Suprapubic skin (tissue), 4 donors: Measurements from ENCODE around the gene DDX10. TPM values are rescaled to one million over a fixed set of nuclear protein-coding genes. Genes with fewer than 3 reads are reported as not detected.
"Not testable (repeated sequence)": the region's sequence is repeated elsewhere in the genome, so short reads cannot be mapped to it uniquely, and the experiment has no call there.

ENCODE experiments used
- DNase-seq, 2 donors: peaks; one replicate each; pipeline ENCODE4 v3.0.0-alpha.2; 2019; ENCODE audit warnings: low spot score in 2 of 2
- H3K27ac ChIP-seq: fragments of 200-600 bp; sonication (generic); one replicate; pipeline ENCODE4 v1.5.1; 2019
- H3K27me3 ChIP-seq: fragments of 200-600 bp; sonication (generic); one replicate; pipeline ENCODE4 v1.5.1; 2019
- H3K36me3 ChIP-seq: fragments of 200-600 bp; sonication (generic); one replicate; pipeline ENCODE4 v1.5.1; 2019
- H3K4me1 ChIP-seq: fragments of 200-600 bp; sonication (generic); one replicate; pipeline ENCODE4 v1.5.1; 2019
- H3K4me3 ChIP-seq: fragments of 200-600 bp; sonication (generic); one replicate; pipeline ENCODE4 v1.5.1; 2019; ENCODE audit warnings: mild to moderate bottlenecking
- H3K9me3 ChIP-seq: fragments of 200-600 bp; sonication (generic); one replicate; pipeline ENCODE4 v1.5.1; 2019
- EP300 ChIP-seq: sonication (generic); formaldehyde crosslinking; IDR thresholded peaks from one replicate; pipeline ENCODE4 v1.6.1; 2017; ENCODE audit warnings: antibody characterized with exemption
- POLR2A ChIP-seq, 2 donors: fragments of 450-650 bp; IDR thresholded peaks; one replicate each; pipeline ENCODE4 v1.6.1; 2017; ENCODE audit warnings: antibody characterized with exemption in 2 of 2, mild to moderate bottlenecking in 2 of 2, moderate library complexity in 2 of 2
- POLR2AphosphoS5 ChIP-seq, 3 donors: sonication (generic); formaldehyde crosslinking; IDR thresholded peaks; one replicate each; pipeline ENCODE4 v1.6.1; 2017; ENCODE audit warnings: antibody characterized with exemption in 3 of 3
- WGBS: methylation state at CpG from one replicate; pipeline ENCODE4 v1.1.5; 2018; 5-methylcytosine and 5-hydroxymethylcytosine counted together
- total RNA-seq, 4 donors: library from RNA; depleted of rRNA; stranded (reverse); fragments of >200 nt; gene quantifications; one replicate each; pipeline ENCODE4 v1.1.0, GENCODE V29; 2016
- TF ChIP-seq, protein P1 (sequence below), 2 donors: fragments of 200-600 bp in 1 of 2; fragments of 450-650 bp in 1 of 2; sonication (generic) in 1 of 2; IDR thresholded peaks; one replicate each; pipeline ENCODE4 v1.5.1; 2016 to 2019; ENCODE audit warnings: antibody characterized with exemption in 2 of 2, mild to moderate bottlenecking in 1 of 2, moderate library complexity in 1 of 2

The DDX10 gene
- total RNA-seq, 4 donors from 2014 or later, result 21.9 to 30.7 (median 27.2) TPM

DNA sequence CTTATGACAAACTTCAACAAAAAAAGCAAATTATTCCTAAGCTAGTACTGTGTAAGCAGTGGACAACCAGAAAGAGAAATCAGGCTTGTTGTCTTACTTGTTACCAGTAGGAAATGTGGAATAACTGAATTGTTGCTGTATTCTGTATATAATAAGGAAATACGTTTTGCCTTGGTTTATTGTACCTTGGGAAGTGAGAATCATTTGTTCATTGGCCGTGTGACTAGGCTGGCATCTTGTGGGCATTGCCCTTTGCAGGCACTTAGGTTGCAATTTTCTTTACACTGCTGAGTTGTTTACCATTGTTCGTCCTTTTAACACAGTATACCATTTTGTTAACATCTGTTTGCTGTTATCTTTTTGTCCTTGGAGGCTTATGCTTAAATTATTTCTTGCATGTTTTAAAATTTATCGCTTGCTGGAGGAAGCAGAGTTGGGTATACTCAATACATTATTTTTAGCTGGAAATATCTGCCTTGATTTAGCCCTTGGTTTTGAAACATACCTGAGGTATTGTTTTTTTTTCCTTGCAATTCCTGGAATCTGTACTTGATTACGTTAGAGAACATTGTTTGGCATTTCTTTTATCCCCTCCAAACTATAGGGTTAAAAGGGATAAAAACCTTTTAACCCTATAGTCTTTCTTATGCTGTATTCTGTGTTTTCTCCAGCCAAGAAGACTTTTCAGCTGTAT, 109.3 kb downstream of the DDX10 start:
- WGBS, result 70% methylated on average over 5 of the region's 5 CpGs
- Histone ChIP-seq H3K4me1 (peaks cover 4% of the 10 kb centered on the region), H3K4me3 (no peak overlapping the region), H3K27me3 (no peaks in the 10 kb centered on the region), H3K9me3 (no peaks in the 10 kb centered on the region), H3K36me3 (no peaks in the 10 kb centered on the region), H3K27ac (no peak overlapping the region)
- no peak for TF ChIP-seq POLR2A (IDR thresholded peaks at IDR 0.05)
- DNase-seq, result no peak

- TF ChIP-seq POLR2AphosphoS5 (IDR thresholded peaks at IDR 0.05), result no peak
- TF ChIP-seq POLR2A (IDR thresholded peaks at IDR 0.05), result no peak
- TF ChIP-seq, protein P1, sequence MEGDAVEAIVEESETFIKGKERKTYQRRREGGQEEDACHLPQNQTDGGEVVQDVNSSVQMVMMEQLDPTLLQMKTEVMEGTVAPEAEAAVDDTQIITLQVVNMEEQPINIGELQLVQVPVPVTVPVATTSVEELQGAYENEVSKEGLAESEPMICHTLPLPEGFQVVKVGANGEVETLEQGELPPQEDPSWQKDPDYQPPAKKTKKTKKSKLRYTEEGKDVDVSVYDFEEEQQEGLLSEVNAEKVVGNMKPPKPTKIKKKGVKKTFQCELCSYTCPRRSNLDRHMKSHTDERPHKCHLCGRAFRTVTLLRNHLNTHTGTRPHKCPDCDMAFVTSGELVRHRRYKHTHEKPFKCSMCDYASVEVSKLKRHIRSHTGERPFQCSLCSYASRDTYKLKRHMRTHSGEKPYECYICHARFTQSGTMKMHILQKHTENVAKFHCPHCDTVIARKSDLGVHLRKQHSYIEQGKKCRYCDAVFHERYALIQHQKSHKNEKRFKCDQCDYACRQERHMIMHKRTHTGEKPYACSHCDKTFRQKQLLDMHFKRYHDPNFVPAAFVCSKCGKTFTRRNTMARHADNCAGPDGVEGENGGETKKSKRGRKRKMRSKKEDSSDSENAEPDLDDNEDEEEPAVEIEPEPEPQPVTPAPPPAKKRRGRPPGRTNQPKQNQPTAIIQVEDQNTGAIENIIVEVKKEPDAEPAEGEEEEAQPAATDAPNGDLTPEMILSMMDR (IDR thresholded peaks at IDR 0.05), result no peak
- Histone ChIP-seq H3K27me3 (no peaks in the 10 kb centered on the region), H3K4me1 (peaks cover 4% of the 10 kb centered on the region), H3K4me3 (no peak overlapping the region), H3K36me3 (no peaks in the 10 kb centered on the region), H3K27ac (no peak overlapping the region), H3K9me3 (no peaks in the 10 kb centered on the region)
- 91% methylated on average over 1 of the region's 1 CpG for WGBS
- DNase-seq, result no peak
Measured at GRCh38 chr11:108775324-108775723, 110.5 kb downstream of the DDX10 start.

GRCh38 chr11:108779147-108779546, 114.3 kb downstream of the DDX10 start:
- H3K4me3 ChIP-seq, DNase-seq, H3K27me3 ChIP-seq, H3K9me3 ChIP-seq, H3K4me1 ChIP-seq, H3K27ac ChIP-seq, H3K36me3 ChIP-seq: not testable (repeated sequence)
- 82% methylated on average over 4 of the region's 4 CpGs for WGBS

GRCh38 chr11:108780119-108780518, 115.2 kb downstream of the DDX10 start:
- 59% methylated on average over 1 of the region's 1 CpG for WGBS
- no peak overlapping the region for H3K4me3 ChIP-seq
- no peak overlapping the region for H3K27ac ChIP-seq
- H3K27me3 ChIP-seq, result no peaks in the 10 kb centered on the region
- no peaks in the 10 kb centered on the region for H3K4me1 ChIP-seq
- no peak for TF ChIP-seq POLR2AphosphoS5 (IDR thresholded peaks at IDR 0.05)
- TF ChIP-seq, protein P1 (IDR thresholded peaks at IDR 0.05), result no peak
- TF ChIP-seq EP300, result no peak
- TF ChIP-seq POLR2A (IDR thresholded peaks at IDR 0.05), result no peak
- H3K36me3 ChIP-seq, result no peaks in the 10 kb centered on the region
- DNase-seq, result no peak
- no peaks in the 10 kb centered on the region for H3K9me3 ChIP-seq

- H3K27me3 ChIP-seq, result no peaks in the 10 kb centered on the region
- no peaks in the 10 kb centered on the region for H3K9me3 ChIP-seq
- H3K36me3 ChIP-seq, result no peaks in the 10 kb centered on the region
- H3K4me1 ChIP-seq, result peaks cover 7% of the 10 kb centered on the region
- H3K27ac ChIP-seq, result no peak overlapping the region
- no peak overlapping the region for H3K4me3 ChIP-seq
- 82% methylated on average over 2 of the region's 2 CpGs for WGBS
- DNase-seq, result no peak
- no peak for TF ChIP-seq POLR2A (IDR thresholded peaks at IDR 0.05)
- TF ChIP-seq, protein P1 (IDR thresholded peaks at IDR 0.05), result no peak
- no peak for TF ChIP-seq POLR2AphosphoS5 (IDR thresholded peaks at IDR 0.05)
- no peak for TF ChIP-seq EP300
Measured at GRCh38 chr11:108781946-108782345, 117.1 kb downstream of the DDX10 start.

GRCh38 chr11:108786281-108786990, 121.6 kb downstream of the DDX10 start:
- WGBS, result 74% methylated on average over 5 of the region's 5 CpGs
- H3K27ac ChIP-seq, result peak overlapping the region; percentile 59

More at GRCh38 chr11:108786281-108786990, 121.6 kb downstream of the DDX10 start:
- no peaks in the 10 kb centered on the region for H3K36me3 ChIP-seq
- H3K9me3 ChIP-seq, result no peaks in the 10 kb centered on the region
- H3K27me3 ChIP-seq, result no peaks in the 10 kb centered on the region
- H3K4me3 ChIP-seq, result no peak overlapping the region
- peaks cover 8% of the 10 kb centered on the region for H3K4me1 ChIP-seq
- TF ChIP-seq POLR2A (IDR thresholded peaks at IDR 0.05) (no peak), EP300 (no peak), POLR2AphosphoS5 (IDR thresholded peaks at IDR 0.05) (no peak)
- TF ChIP-seq, protein P1 (IDR thresholded peaks at IDR 0.05), result no peak
- no peak for DNase-seq
